Prostate gland (tissue), 2 donors: Measurements from ENCODE around the gene AGBL3.

Experiments
- POLR2AphosphoS5 ChIP-seq: sonication (generic); formaldehyde crosslinking; IDR thresholded peaks from one replicate; pipeline ENCODE4 v1.6.1; 2017; ENCODE audit warnings: antibody characterized with exemption
- TF ChIP-seq, protein P1 (sequence below), 4 experiments: fragments of 200-600 bp in 2 of 4; fragments of 450-650 bp in 2 of 4; sonication (generic) in 2 of 4; IDR thresholded peaks; 1 replicate in 3 of 4; 2 replicates in 1 of 4; pipeline ENCODE4 v1.5.1; 2016 to 2019; ENCODE audit warnings: antibody characterized with exemption in 4 of 4, mild to moderate bottlenecking in 2 of 4, moderate library complexity in 2 of 4

DNA sequence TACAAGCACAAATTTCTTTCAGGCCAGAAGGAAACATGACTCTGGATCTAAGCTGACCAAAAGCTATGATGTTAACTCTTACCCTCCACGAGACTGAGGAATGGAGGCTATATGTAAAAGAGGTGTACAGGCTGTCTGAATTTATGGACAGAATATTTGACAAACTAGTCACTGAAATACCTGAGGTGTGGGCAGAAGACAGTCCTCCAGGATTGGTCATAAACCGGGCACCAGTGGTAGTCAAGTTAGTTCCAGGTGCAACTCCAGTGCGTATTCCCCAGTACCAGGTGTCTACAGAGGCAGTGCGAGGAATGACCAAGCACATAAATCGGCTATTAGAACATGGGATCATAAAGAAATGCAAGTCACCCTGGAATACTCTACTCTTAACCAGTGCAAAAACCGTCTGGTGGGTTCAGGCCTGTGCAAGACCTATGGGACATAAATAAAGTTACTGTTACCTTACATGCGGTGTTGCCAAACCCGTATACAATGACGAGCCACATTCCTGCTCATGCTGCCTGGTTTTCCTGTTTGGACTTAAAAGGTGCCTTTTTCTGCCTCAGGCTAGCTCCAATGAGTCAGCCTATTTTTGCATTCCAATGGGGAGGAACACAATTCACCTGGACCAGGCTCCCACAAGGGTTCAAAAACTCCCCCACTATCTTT, 190.9 kb downstream of the AGBL3 start:
- no peak for TF ChIP-seq POLR2AphosphoS5
- TF ChIP-seq, protein P1, sequence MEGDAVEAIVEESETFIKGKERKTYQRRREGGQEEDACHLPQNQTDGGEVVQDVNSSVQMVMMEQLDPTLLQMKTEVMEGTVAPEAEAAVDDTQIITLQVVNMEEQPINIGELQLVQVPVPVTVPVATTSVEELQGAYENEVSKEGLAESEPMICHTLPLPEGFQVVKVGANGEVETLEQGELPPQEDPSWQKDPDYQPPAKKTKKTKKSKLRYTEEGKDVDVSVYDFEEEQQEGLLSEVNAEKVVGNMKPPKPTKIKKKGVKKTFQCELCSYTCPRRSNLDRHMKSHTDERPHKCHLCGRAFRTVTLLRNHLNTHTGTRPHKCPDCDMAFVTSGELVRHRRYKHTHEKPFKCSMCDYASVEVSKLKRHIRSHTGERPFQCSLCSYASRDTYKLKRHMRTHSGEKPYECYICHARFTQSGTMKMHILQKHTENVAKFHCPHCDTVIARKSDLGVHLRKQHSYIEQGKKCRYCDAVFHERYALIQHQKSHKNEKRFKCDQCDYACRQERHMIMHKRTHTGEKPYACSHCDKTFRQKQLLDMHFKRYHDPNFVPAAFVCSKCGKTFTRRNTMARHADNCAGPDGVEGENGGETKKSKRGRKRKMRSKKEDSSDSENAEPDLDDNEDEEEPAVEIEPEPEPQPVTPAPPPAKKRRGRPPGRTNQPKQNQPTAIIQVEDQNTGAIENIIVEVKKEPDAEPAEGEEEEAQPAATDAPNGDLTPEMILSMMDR (IDR thresholded peaks at IDR 0.05), result no peak
